Right lobe of liver (tissue), 6 donors: ENCODE measurements around the gene DPP10. TPM values are rescaled to one million over a fixed set of nuclear protein-coding genes. Genes with fewer than 3 reads are reported as not detected.

Experiments
- ATAC-seq, 4 donors: fragments of 200-7000 bp; cut with Tn5 transposase; one replicate each; pipeline ENCODE4 v1.9.1; 2020; ENCODE audit warnings: mild to moderate bottlenecking in 4 of 4, moderate library complexity in 4 of 4
- DNase-seq, 3 donors: peaks; one replicate each; pipeline ENCODE4 v3.0.0-alpha.2; 2020
- H3K27ac ChIP-seq, 3 donors: fragments of 200-600 bp; one replicate each; pipeline ENCODE4 v1.8.0; 2022
- H3K27me3 ChIP-seq, 2 donors: fragments of 200-600 bp; one replicate each; pipeline ENCODE4 v1.8.0; 2022
- H3K36me3 ChIP-seq, 4 donors: fragments of 200-600 bp; sonication (generic) in 1 of 4; one replicate each; pipeline versions ENCODE4 v1.5.1 to v1.8.0; 2017 to 2022; ENCODE audit warnings: control low read depth in 1 of 4
- H3K4me1 ChIP-seq, 4 donors: fragments of 200-600 bp; sonication (generic) in 1 of 4; one replicate each; pipeline versions ENCODE4 v1.5.1 to v1.8.0; 2017 to 2022; ENCODE audit warnings: control low read depth in 1 of 4
- H3K4me3 ChIP-seq, 3 donors: fragments of 200-600 bp; one replicate each; pipeline ENCODE4 v1.8.0; 2022
- H3K9me3 ChIP-seq, 4 donors: fragments of 200-600 bp; sonication (generic) in 1 of 4; one replicate each; pipeline versions ENCODE4 v1.5.1 to v1.8.0; 2017 to 2022; ENCODE audit warnings: control low read depth in 1 of 4
- POLR2A ChIP-seq: fragments of 450-650 bp; IDR thresholded peaks from one replicate; pipeline ENCODE4 v1.6.1; 2017; ENCODE audit warnings: antibody characterized with exemption, mild to moderate bottlenecking
- WGBS: methylation state at CpG from one replicate; pipeline ENCODE4 v1.1.6; 2018; ENCODE audit warnings: low coverage, low lambda C conversion rate; ENCODE audit not compliant: insufficient coverage; ENCODE audit errors: missing lambda C conversion rate; 5-methylcytosine and 5-hydroxymethylcytosine counted together
- intact Hi-C, 2 donors: fragments of 100-400 bp; cut with DNase I; formaldehyde crosslinking; loops; one replicate each; pipeline versions ENCODE4 v1.11.2 to v1.14.1; 2022
- total RNA-seq, 6 experiments: library from RNA; depleted of rRNA in 2 of 6; stranded (reverse); fragments of >200 nt in 2 of 6; fragmentation: NEBNext Ultra II Directional in 3 of 6; extraction: Animal tissue kit (Norgen Biotek cat#: 25700) in 3 of 6; gene quantifications; one replicate each; pipeline versions ENCODE4 v1.1.0 to v1.2.4, GENCODE V29; 2016 to 2023
- TF ChIP-seq, protein P1 (sequence below), 4 donors: fragments of 200-600 bp in 3 of 4; fragments of 450-650 bp in 1 of 4; IDR thresholded peaks; one replicate each; pipeline versions ENCODE4 v1.5.1 to v1.8.0; 2016 to 2022; ENCODE audit warnings: antibody characterized with exemption in 4 of 4, mild to moderate bottlenecking in 2 of 4
- donor health status: DM: no; HTN: yes; CAD: no.
- donor health status: DM: no; HTN: no; CAD: no.
- donor health status: DM: no; HTN: no; CAD: no.
- donor health status: DM: no; HTN: yes; CAD: no.
- donor health status: DM: no; HTN: yes; CAD: no.

The DPP10 gene
- total RNA-seq, 6 experiments from 2014 or later: 0.09 to 0.19 (median 0.15) TPM; not detected in 2

- WGBS: 49% methylated on average over 4 of the region's 4 CpGs
- Histone ChIP-seq H3K36me3 (no peaks in the 10 kb centered on the region), H3K27me3 (no peaks in the 10 kb centered on the region), H3K9me3 (no peaks in the 10 kb centered on the region), H3K27ac (no peak overlapping the region), H3K4me3 (no peak overlapping the region), H3K4me1 (no peaks in the 10 kb centered on the region)
- no peak for ATAC-seq
- DNase-seq: no peak
- intact Hi-C loops: no loop called here
- TF ChIP-seq, protein P1, sequence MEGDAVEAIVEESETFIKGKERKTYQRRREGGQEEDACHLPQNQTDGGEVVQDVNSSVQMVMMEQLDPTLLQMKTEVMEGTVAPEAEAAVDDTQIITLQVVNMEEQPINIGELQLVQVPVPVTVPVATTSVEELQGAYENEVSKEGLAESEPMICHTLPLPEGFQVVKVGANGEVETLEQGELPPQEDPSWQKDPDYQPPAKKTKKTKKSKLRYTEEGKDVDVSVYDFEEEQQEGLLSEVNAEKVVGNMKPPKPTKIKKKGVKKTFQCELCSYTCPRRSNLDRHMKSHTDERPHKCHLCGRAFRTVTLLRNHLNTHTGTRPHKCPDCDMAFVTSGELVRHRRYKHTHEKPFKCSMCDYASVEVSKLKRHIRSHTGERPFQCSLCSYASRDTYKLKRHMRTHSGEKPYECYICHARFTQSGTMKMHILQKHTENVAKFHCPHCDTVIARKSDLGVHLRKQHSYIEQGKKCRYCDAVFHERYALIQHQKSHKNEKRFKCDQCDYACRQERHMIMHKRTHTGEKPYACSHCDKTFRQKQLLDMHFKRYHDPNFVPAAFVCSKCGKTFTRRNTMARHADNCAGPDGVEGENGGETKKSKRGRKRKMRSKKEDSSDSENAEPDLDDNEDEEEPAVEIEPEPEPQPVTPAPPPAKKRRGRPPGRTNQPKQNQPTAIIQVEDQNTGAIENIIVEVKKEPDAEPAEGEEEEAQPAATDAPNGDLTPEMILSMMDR (IDR thresholded peaks at IDR 0.05): no peak
- TF ChIP-seq POLR2A: no peak
These were observed 1090.6 kb downstream of the DPP10 start for GRCh38 chr2:115533081-115533480.

GRCh38 chr2:115541814-115542213, 1099.4 kb downstream of the DPP10 start:
- H3K4me1 ChIP-seq: no peaks in the 10 kb centered on the region
- H3K36me3 ChIP-seq: no peaks in the 10 kb centered on the region
- TF ChIP-seq, protein P1 (IDR thresholded peaks at IDR 0.05): no peak
- no peak for TF ChIP-seq POLR2A
- no peak for DNase-seq
- H3K4me3 ChIP-seq: no peak overlapping the region
- intact Hi-C loops: no loop called here
- H3K27me3 ChIP-seq: no peaks in the 10 kb centered on the region
- ATAC-seq: no peak
- H3K9me3 ChIP-seq: no peaks in the 10 kb centered on the region
- no peak overlapping the region for H3K27ac ChIP-seq
- WGBS: 69% methylated on average over 4 of the region's 4 CpGs

- Histone ChIP-seq H3K27ac (no peak overlapping the region), H3K9me3 (no peaks in the 10 kb centered on the region), H3K4me3 (no peak overlapping the region), H3K27me3 (no peaks in the 10 kb centered on the region), H3K36me3 (no peaks in the 10 kb centered on the region), H3K4me1 (no peaks in the 10 kb centered on the region)
- DNase-seq (no peak), ATAC-seq (no peak)
- TF ChIP-seq POLR2A: no peak
- TF ChIP-seq, protein P1 (IDR thresholded peaks at IDR 0.05): no peak
- WGBS: 32% methylated on average over 1 of the region's 1 CpG
- intact Hi-C loops: no loop called here
These were observed 1099.9 kb downstream of the DPP10 start for GRCh38 chr2:115542331-115542730.

DNA sequence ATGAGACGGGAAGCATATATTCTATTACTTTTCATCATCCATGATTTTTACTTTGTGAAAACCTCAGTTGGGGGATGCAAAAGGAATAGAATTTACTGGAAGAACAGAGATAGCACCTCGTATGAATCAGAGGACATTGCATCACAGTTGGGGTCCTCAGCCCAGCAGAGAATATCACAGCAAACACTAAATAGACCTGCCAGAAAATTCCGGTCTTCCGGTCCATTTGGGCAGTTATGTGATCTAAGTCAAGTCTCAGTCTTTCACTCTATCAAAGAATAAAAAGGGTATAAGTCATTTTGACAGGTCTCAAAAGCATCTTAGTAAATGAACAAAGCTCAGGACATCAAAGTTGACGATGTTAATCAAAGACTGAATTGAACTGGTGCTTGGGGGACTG, 1100.6 kb downstream of the DPP10 start:
- H3K4me3 ChIP-seq: no peak overlapping the region
- no peak for ATAC-seq
- intact Hi-C loops: no loop called here
- DNase-seq: no peak
- H3K9me3 ChIP-seq: no peaks in the 10 kb centered on the region
- no peak overlapping the region for H3K27ac ChIP-seq
- H3K4me1 ChIP-seq: no peaks in the 10 kb centered on the region
- WGBS: 48% methylated on average over 5 of the region's 5 CpGs
- H3K36me3 ChIP-seq: no peaks in the 10 kb centered on the region
- TF ChIP-seq, protein P1 (IDR thresholded peaks at IDR 0.05): no peak
- TF ChIP-seq POLR2A: no peak
- H3K27me3 ChIP-seq: no peaks in the 10 kb centered on the region

GRCh38 chr2:115543461-115543860, 1101.0 kb downstream of the DPP10 start:
- TF ChIP-seq POLR2A: no peak
- TF ChIP-seq, protein P1 (IDR thresholded peaks at IDR 0.05): no peak
- Histone ChIP-seq H3K27me3 (no peaks in the 10 kb centered on the region), H3K9me3 (no peaks in the 10 kb centered on the region), H3K27ac (no peak overlapping the region), H3K4me1 (no peaks in the 10 kb centered on the region), H3K4me3 (no peak overlapping the region), H3K36me3 (no peaks in the 10 kb centered on the region)
- ATAC-seq (no peak), DNase-seq (no peak)
- 67% methylated on average over 4 of the region's 4 CpGs for WGBS
- intact Hi-C loops: no loop called here
